Right lung (tissue), 5 donors: ENCODE results near the gene ANKRD13C. TPM values are rescaled to one million over a fixed set of nuclear protein-coding genes. Genes with fewer than 3 reads are reported as not detected.

Experiments used
- DNase-seq, 2 donors: peaks; one replicate each; pipeline ENCODE4 v3.0.0-alpha.2; 2013
- polyA plus RNA-seq, 5 donors: library from polyadenylated mRNA; unstranded; fragments of 120-200 nt; gene quantifications; one replicate each; pipeline versions ENCODE4 v1.2.1 to v1.2.3, GENCODE V29; 2013; ENCODE audit warnings: inconsistent platforms in 1 of 5, low replicate concordance in 1 of 5; ENCODE audit not compliant: insufficient read length in 5 of 5, insufficient read depth in 1 of 5

Gene ANKRD13C
- polyA plus RNA-seq, 5 donors: 21.9 to 32.4 (median 30.9) TPM

DNA sequence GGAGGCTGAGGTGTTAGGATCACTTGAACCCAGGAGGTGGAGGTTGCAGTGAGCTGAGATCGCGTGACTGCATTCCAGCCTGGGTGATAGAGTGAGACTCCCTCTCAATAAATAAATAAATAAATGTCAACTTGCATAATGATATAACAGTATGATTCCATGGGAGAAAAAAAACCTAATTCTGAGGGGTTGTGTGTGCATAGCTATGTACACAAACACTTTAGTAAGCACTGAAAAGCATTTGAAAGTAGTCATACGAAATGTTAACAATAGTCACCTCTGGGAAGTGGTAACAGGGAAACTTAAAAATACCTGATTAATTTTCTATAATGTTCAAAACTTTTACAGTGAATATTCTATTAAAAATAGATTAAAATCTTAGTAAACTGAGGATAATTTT, 43.2 kb downstream of the ANKRD13C start:
- no peak for DNase-seq

DNA sequence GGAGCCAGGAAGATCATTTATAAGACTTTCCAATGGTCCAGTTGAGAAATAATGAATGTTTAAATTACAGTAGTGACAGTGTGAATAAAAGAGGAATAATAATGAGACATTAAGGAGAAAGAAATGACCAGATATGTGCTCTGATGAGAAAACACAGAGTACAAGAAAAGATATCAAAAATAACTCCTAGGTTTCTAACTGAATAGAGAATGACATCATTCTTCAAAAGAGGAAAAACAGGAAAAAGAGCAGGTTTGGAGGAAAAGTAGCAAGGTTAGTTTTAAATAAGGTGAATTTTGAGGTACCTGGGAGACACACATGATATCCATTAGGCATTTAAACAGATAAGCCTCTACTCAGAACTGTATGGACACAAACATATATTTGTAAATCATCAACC, 55.0 kb downstream of the ANKRD13C start:
- no peak for DNase-seq

DNA sequence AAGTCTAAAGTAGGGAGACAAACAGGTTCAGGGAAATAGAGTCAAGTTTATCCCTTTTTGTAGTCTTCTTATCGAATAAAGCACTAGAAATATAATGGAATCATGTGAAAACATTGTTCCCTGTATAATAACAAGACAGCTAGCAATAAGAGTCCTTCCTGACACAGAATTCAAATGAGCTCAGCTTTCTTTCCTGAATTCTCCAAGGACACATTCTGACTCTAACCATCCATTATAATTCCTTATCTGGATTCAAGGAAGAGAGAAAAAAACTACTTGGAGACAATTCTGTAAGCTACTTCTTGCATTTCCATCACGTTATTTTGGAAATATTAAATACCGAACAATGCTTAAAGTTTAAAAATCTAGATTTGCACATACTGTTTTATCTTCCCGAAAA, 58.8 kb downstream of the ANKRD13C start:
- DNase-seq: no peak

DNA sequence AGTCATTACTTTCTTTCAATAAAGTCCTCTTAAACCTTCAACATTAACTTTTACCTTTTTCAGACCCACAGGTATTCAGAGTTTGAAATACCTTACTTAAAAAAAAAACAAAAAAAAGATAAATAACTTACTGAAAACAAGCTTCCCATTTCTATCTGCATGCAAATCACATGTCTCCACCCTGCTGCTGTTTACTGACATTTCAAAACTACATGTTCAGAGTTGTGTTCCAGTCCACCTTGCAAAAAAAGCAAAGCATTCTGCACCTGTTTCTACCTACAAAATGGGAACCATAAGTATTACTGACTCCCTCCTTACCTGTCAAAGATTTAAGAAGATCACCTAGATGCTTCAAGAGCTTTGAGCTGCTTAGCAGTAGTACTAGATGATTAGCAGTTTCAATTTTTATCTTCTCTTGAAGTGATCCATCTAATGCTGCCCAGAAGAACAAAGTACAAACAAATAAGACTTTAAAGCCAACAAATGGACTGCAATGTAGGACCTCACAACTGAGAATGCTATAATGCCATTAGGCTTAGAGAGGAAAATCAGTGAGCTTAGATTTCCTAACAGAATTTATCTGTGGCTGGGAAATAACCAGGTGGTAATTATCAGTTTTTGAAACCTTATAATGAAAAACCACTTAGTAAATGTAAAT, 61.2 kb downstream of the ANKRD13C start:
- no peak for DNase-seq

DNA sequence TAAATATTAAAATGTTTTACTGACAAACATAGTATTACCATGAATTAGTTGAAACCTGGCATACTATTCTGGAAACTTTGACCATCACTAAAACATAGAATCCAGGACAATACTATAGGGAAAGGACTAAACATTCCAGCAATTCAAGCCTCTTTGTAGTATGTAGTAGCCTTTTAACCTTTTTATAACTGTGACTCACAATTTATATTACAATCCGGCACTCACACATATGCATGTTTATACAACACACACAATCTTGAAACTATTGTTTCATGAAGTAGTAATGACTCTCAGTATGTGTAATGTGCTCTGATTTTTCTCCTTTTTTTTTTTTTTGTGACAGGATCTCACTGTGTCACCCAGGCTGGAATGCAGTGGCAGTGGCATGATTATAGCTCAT, 64.3 kb downstream of the ANKRD13C start:
- no peak for DNase-seq

DNA sequence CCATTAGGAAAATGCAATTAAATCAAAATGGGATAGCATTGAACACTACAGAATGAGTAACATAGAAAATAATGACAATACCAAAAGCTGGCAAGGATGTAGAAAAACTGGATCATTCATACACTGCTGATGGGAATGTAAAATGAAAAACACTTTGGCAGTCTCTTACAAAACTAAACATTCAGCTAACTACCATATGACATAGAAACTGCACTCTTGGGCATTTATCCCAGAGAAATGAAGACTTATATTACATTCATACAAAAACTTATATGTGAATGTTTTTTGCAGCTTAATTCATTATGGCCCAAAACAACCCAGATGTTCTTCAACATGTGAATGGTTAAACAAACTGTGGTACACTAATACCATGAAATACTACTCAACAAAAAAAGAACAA, 66.4 kb downstream of the ANKRD13C start:
- no peak for DNase-seq

DNA sequence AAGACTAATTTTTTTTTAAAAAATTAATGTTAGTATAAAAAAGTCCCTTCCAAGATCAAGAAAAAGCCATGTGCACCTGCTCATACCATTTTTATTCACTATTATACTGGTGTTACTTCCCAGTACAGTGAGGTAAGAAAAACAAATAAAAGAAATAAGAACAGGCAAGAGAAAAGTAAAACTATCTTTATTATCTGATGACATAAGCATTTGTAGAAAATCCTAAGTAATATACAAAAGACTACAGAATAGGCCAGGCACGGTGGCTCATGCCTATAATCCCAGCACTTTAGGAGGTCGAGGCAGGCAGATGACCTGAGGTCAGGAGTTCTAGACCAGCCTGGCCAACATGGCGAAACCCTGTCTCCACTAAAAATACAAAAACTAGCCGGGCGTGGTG, 68.1 kb downstream of the ANKRD13C start:
- DNase-seq: no peak

DNA sequence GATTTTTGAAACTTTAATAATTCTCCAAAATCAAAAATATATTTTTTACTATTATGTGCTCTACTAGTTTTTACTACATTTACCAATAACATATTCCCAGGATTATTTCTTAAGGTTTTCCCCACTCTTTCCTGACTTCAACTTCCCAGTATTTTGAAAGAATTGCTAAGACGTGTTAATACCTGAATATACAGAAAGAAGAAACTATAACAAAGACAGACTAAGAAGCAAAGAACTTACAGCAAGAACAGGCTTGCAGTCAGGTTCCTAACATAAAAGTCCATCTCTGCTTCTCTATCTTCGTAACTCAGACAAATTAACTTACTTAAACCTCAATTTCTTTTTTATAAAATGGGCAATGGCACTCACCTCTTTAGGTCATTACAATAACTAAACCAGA, 70.2 kb downstream of the ANKRD13C start:
- no peak for DNase-seq

DNA sequence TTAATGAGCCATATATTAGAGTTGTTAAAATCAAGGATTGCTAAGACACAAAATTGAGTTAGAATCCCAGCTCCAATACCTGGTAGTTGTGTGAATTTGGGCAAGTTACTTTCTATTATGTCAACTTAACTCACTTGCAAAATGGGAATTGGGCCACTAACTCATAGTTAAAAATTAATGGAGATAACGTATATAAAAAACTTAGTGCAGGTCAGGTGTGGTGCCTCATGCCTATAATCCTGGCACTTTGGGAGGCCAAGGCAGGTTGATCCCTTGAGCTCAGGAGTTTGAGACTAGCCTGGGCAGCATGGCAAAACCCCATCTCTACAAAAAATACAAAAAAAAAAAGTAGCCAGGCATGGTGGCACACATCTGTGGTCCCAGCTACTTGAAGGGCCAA, 75.8 kb downstream of the ANKRD13C start:
- DNase-seq: no peak

DNA sequence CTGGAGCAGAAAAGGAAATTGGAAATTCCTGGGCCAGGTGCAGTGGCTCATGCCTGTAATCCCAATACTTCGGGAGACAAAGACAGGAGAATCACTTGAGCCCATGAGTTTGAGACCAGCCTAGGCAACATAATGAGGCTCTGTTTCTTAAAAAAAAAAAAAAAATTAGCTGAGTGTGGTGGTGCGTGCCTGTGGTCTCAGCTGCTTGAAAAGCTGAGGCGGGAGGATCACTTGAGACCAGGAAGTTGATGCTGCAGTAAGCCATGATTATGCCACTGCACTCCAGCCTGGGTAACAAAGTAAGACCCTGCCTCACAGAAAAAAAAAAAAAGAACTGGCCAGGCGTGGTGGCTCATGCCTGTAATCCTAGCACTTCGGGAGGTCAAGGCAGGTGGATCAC, 76.6 kb downstream of the ANKRD13C start:
- DNase-seq: no peak

DNA sequence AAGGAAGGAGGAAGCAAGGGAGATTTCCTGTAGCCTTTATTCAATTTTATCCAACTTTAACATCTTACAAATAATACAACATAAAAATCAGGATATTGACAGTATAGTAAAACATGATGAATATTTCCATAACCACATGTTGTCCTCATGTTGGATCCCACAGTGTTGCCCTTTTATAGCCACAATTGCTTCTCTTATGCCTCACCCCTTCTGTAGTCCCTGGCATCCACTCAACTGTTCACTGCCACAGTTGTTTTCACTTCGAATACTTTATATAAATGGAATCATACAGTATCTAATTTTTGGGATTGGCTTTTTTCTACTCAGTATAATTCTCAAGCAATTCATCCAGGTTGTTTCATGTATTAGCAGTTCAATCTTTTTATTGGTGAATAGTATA, 88.6 kb downstream of the ANKRD13C start:
- no peak for DNase-seq

DNA sequence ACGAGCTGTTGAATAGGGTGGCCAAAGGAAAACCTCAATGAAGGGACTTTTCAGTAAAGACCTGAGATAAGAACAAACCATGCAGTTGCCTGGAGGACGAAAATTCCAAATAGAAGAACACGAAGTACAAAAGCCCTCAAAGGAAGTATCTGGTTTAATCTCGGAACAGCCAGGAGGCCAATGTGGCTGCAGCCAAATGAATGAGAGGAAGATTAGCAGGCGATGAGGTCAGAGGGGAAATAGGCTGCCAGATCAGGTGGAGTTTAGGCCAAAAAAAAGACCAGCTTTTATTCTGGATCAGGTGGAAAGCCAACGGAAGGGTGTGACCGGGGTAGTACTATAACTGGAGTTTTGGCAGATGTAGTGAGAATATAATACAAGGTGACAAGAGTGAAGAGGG, 89.7 kb downstream of the ANKRD13C start:
- DNase-seq: no peak

DNA sequence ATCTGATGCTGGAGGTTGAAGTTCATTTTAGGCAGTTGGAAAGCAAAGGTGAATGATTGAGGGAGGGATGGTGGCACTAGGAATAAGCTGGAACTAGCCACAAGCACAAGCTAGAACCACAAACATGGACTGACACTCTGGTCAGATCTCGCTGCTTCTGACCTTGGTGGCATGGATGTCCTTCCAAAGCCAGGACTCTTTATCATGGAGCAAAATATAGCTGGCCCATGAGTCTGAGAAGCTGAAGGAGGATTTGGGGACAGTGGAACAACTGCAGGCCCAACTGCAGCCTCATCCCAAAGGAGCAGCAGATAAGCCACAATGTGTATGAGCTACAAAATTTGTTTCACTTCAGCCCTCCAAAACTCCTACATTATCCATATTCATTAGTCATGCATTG, 97.9 kb downstream of the ANKRD13C start:
- no peak for DNase-seq

DNA sequence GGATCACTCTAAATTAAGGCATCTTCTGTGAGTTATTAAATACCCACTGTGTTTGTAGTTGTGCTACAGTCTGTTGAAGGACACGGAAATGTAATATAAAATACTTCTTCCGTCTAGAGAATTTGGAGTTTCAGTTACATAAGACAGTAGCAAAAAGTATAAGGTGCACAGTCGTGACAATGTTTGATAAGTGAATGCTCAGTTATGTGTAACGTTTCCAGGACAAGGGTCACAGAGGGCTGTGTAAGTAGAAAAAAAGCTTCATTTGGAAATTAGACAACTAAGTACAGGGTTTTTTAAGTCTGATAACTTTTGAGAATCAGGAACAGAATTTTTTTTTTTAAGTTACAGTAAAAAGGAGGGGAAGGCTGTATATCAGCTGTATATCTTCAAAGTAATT, 105.8 kb downstream of the ANKRD13C start:
- DNase-seq: no peak

DNA sequence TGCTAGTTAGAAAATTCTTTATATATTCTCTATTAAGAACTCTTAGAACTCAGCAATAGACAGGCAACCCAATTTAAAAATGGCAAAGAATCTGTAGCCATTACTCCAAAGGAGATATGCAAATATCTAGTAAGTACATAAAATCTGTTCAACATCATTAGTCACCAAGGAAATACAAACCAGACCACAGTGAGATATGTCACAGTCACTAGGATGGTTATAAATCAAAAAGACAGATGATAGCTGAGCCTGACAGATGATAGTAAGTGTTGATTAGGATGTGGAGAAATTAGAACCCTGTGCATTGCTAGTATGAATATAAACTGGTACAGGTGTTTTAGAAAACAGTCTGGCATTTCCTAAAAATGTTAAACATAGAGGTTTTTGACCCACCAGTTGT, 106.8 kb downstream of the ANKRD13C start:
- no peak for DNase-seq

DNA sequence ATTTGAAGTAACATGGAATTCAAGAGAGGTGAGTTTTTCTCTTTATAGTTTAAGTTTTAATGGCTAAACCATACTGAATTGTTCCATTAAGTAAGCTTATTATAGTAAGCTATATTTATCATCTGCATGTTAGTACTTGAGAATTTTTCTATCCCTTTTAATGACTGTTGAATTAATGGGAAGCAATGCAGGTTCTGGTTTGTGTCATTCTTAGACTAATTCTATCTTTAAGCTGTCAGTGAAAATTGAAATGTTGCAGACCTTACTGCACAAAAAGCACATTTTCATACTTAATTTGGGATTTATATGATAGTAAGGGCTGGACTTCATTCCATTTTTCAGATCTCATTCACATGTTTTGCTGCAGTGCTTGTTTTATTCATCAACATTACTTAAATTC, 107.4 kb downstream of the ANKRD13C start:
- DNase-seq: no peak

DNA sequence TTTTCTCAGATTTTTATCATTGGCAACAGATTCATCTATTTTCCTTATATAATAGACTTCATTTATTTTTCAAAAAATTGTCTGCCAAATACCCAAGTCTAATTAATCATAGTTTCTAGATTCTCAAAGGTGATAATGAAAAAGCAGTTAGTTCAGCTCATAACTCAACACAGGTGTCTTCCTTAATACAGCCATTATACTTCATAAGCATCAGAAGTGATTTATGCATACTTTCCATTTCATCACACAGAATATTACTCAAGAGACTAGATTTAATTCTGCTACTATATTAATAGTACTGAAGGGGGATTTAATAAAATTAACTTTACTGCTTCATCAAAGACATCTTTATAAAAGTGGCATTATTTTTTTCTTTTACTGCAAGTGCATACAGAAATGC, 114.6 kb downstream of the ANKRD13C start:
- DNase-seq: no peak

DNA sequence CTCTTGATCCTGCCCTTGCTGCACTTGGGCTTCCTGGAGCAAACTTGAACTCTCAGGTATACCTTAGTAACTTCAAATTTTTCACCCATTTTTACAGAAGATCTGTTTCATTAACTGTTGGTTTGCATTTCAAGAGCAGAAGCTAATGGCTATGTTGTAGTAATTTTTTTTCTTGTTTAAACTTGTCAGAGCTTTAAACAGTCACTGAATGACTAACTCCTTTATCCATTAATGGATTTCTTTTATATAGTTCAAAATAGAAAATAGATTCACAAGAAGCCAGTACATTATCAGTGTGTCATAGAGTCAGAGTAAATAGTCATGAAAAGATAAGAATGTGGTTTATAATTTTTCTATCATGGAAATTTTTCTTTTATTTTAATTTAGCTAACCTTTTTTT, 119.8 kb downstream of the ANKRD13C start:
- DNase-seq: no peak

DNA sequence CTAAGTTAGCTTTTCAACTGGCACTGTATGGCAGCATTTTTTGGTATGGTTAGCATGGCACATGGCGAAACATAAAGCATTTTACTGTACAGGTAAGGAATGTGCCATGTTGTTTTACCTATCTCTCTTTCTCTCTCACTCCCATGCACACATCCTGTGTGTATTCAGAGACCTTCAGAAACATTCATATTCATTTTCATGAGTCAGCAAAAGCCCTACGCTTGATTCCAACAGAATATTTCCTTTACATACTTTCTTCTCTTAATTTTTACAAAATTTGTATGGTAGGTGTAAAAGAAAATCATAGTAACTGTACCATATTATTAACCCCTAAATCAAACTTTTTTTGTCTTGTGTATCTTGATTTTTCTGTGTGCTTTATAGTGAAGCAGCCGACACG, 123.0 kb downstream of the ANKRD13C start:
- no peak for DNase-seq

DNA sequence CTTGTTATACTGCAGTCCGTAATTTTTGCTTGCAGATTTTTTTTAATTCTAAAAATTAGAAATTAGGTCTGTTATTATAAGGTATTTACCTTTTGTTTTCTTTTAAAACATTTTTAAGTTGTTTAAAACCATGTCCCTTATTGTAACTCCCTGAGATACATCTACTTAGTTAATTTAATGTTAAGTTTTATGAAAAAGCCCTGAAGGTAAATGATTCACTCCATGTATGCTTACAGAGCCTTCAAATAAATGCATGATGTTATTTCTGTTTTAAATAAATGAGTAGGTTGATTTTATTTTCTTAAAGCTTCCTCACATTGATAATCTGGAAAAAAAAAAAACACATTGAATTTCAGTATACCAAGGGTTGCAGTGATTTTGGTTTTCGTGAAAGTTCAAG, 125.9 kb downstream of the ANKRD13C start:
- DNase-seq: no peak

DNA sequence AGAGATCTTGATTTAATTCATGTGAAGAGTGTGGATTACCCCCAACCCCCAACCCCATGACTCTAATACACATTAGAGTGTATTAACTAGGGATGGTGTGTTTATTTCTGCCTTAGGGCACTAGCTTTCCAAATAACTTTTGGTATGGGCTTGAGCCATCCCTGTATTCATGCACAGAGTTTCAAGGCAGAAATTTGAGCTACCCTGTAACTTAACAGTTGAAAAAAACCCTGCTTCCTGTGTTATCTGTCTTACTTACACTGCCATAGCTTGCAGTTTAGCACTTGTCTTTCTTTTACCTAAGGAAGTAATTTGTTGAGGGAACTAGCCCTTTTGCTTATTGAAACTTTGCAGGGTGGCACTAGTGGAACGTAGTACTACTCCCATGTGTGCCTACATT, 127.1 kb downstream of the ANKRD13C start:
- DNase-seq: no peak

DNA sequence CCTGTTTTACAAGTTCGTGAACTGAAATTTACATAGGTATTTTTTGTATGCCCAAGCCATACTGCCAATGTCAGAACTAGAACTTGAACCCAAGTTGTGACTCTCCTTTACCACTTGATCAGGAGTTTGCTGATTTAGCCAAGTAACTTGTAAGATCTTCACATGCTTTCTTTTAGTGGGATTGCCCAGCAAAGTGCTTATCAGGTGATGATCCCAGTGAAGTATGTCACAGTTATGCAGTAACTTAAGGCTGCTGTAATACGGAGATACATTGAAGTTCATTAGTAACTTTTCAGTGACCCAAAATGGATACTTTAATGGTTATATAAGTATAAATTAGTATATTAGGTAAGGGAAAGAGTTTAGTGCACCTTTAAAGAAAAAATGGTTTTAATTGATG, 129.6 kb downstream of the ANKRD13C start:
- no peak for DNase-seq

DNA sequence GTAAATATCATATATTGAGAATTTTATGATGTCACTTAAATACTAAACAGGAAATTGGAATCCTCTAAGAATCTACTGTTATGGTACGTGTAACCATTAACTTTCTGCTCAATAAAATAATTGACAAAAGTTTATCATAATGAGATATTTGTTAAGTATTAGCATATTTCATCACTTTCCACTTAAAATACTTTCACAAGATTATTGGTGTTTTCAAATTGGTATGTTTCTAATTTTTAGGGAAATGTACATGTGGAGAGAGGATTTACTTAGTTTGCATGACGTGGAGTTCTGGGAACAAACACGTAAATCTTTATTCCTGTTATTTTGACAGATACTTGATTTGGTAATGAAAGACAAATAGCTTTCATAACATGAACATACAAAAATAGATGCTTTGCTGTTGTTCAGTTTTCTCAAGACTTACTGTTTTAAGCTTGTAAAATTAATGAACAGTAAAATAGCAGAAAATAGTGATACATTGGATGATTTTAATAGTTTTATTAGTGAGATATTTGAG, 131.7 kb downstream of the ANKRD13C start:
- no peak for DNase-seq
